Activated CD8-positive, alpha-beta memory T cell treated with anti-CD3 and anti-CD28 coated beads, Interleukin-2, amount 50 U/mL, for 48 hours (primary cell): ENCODE results near the gene MTA1.

Source experiments
- DNase-seq: peaks from one replicate; pipeline ENCODE4 v3.0.0-alpha.2; 2020

The MTA1 gene

DNA sequence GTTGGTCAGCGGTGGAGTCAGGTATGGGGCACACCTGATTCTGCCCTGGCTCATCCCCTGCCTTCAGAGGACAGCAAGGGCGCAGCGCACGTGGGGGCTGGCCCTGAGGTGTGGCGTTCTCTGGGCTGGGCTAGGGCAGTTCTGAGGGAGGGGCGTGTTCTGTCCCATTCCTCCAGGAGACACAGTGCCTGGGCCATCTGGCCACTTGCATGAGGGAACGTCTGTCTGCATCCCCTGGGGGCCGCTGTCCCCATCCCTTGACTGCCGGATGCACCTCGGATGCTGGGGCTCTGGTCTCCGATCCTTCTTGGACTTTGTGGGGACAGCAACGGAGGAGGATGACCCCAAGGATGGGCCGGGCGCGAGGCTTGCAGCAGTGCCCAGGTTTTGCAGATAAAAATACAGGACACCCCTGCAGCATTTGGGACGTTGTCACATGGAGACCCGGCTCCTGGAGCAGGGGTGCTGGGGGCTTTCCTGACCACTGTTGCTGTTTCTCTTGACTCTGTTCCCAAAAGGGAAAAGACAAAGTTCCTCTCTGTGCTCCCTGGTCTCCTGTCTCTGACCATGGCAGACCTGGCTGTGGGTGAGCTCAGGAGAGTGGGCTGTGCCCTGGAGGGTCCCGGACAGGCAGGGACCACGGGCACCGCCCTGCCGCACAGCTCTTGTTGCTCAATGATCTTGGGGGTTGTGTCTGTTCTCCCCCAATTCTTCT, 6.9 kb downstream of the MTA1 start:
- DNase-seq = no peak

DNA sequence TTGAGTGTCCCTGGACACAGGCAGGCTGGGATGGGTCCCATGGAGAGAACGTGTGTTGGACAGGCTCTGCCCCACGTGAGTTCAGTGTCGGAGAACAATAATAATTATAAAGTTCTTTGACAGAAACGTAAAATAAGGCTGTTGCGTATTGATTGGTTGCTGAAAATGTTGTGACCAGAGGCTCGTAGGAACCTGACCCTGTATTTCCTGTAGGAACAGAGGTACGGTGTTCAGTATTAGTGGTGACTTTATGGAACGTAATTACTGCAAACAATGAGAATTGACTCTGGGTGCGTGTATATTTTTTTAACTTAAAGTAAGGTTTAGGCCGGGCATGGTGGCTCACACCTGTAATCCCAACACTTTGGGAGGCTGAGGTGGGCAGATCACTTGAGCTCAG, 7.8 kb downstream of the MTA1 start:
- DNase-seq = no peak

- no peak for DNase-seq
Observed at GRCh38 chr14:105427936-105428485, 8.4 kb downstream of the MTA1 start.

DNA sequence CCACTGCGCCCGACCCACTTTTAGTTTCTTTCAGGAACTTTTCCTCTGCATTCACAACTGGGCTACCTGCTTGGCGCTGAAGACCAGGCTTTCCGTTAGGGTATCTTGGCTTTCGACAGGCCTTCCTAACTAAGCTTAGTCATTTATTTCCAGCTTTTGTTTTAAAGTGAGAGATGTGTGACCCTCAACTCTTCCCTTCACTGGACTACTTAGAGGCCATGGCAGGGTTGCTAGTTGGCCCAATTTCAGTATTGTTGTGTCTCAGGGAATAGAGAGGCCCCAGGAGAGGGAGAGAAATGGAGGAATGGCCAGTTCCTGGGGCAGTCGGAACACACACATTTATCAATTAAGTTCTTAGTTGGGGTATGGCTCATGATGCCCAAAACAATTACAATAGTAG, 10.4 kb downstream of the MTA1 start:
- DNase-seq = no peak

DNA sequence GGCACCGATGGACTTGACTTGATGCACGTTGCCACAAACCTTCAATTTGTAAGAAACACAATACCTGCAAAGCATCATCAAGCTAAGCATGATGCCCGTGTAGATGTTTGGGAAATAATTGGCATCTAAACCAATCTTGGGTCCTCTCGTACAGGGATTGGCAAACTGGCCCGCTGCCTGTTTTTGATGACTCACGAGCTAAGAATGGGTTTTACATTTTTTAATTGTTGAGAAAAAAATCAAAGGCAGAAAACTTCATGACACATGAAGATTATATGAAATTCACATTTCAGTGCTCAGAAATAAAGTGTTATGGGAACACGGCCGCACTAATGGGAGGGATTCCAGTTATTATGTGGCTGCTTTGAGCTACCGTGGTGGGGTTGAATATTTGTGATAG, 10.9 kb downstream of the MTA1 start:
- no peak for DNase-seq

DNA sequence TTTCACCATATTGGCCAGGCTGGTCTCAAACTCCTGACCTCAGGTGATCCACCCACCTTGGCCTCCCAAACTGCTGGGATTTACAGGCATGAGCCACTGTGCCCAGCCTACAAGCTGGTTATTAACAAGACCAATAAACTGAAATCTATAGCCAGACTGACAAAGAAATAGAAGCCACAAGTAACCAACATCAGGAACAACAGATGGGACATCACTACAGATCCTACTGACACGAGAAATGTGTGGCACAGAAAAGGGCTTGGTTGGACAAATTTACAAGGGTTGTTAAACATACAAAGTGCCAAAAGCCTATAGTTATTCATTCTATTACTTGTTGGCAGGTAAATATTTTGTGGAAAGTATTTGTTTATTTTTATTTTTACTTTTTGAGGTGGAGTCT, 11.6 kb downstream of the MTA1 start:
- no peak for DNase-seq

DNA sequence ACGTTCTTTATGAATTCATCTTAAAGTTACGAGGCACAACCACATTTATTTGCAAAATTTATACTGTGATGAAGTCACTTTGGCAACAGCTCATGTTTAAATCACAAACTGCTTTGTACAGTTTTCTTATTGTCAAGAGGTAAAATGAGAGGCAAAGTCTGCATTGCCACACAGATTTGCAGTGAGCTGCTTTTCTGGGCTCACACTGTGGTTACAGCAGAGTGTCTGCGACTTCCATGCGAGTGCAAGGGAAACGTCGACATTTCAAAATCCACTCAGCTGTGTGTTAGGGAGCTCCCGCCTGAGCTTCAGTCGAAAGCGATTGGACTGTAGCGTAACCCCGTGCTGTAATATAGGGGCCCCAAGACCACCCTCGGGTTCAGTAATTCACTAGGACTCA, 13.0 kb downstream of the MTA1 start:
- no peak for DNase-seq

- no peak for DNase-seq
Observed at GRCh38 chr14:105433161-105433605, 13.6 kb downstream of the MTA1 start.

DNA sequence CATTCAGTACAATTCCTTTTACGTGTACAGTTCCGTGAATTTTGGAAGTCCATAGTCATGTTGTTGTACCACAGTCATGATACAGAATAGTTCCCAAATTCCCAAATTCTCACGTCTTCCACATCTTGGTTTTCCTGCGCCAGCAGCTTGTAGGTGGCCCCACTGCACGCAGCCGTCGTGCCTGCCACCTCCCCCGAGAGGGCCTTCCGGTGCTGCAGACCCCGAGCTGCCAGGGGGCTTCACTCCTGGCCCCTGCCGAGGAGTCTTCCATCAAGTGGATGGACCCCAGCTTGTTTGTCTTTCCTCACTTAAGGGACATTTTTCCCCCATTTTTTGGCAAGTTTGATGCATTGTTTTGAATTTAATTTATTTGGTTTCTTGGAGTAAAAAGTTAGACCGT, 16.8 kb downstream of the MTA1 start:
- DNase-seq = no peak

DNA sequence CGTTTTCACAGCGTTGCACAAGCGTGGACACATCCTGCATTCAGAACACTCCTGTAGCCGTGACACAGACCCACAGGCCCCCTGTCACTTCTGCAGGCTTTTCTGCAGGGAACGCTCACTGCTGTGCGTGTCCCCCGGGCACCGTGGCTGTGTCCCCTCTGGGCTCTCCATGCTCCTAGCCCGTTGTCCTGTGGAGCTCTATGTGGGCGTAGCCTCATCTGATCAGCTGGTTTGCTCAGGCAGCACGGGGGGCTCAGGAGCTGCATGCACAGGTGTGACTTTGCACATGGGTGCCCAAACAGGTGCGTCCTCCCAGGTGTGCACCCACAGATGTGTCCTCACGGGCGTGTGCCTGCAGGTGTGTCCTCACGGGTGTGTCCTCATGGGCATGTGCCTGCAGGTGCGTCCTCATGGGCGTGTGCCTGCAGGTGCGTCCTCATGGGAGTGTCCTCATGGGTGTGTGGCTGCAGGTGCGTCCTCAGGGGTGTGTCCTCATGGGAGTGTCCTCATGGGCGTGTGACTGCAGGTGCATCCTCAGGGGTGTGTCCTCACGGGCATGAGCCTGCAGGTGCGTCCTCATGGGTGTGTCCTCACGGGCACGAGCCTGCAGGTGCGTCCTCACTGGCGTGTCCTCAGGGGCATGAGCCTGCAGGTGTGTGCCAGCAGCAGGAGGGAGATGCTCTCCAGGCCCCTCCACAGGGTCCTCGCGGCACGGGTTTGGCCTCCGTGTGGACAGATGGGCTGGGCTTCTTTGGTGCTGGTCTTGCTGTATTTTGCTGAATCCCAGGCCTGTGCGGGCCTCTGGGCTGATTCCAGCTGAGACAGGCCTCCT, 17.5 kb downstream of the MTA1 start:
- no peak for DNase-seq

DNA sequence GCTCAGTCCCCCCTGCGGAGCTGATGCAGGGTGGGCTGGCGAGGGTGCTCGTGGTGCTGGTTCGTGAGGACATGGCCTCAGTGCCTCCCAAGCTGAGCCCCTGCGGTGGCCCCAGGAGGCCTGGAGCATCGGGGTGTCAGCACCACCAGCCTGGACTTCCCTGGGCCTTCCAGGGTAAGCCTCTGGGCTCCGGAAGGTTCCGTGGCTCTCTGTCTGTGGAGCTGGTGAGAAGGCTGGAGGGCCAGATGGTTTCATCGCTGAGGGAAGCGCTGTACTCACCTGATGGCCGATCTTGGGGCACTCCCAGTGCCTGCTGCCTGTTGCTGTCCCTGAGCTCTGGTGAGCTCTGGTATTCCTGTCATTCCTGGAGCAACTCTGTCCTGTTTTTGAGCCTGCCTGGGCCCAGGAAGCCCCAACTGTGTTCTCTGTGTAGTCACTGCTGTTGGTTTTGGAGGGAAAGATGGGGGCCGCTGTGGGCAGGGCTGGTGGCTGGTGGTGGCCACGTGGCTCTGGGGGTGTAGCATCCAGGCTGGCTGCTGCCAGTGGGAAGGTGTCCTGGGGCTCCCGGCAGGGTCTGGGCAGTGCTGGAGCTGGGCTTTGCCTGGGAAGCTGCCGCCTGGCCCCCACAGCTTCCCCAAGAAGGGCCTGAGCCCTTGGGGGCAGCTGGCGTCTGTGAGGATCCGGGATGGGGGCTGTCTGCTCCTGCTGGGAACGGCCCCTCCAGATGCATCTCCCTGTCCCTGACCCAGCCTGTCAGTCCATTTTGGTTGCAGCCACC, 18.3 kb downstream of the MTA1 start:
- DNase-seq = no peak

DNA sequence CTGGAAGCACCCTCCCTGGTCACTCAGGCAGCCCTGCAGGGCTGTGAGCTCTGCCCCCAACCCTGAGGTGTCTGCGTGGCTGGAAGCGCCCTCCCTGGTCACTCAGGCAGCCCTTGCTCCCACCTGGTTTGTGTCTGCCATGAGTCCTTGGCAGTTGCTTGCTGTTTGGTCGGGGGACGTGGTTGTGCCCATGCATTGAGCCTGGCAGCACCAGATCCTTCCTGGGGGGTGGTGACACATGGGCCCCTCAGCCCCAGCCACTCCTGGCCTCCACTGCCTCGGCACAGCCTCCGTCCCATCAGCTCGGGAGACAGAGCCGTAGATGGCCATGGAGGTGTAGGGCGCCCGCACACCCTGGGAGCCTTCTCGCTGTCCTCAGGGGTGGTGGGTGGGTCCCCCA, 19.6 kb downstream of the MTA1 start:
- DNase-seq = no peak

- DNase-seq = no peak
Observed at GRCh38 chr14:105439710-105440553, 20.3 kb downstream of the MTA1 start.

- no peak for DNase-seq
Observed at GRCh38 chr14:105440554-105440900, 20.9 kb downstream of the MTA1 start.

DNA sequence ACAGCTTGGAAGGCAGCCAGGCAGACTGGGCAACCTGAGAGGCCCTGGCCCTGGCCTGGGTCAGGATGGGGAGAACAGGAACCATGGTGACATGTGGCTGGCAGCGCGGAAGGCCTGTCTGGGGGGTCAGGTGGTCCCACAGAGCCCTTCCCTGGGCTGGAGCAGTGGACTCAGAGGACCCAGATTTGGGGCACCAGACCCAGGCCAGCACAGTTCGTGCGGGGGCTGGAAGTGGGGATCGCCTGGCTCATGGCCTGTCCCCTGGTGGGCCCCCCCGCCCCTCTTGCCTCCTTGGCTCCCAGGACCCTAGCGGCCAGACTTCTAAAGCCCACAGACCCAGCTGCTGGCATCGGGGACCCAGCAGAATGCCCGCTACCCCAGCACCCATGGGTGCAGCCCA, 21.4 kb downstream of the MTA1 start:
- no peak for DNase-seq

- DNase-seq = no peak
Observed at GRCh38 chr14:105442125-105442524, 22.5 kb downstream of the MTA1 start.

GRCh38 chr14:105442834-105443233, 23.2 kb downstream of the MTA1 start:
- no peak for DNase-seq

- no peak for DNase-seq
Observed at GRCh38 chr14:105444859-105445258, 25.2 kb downstream of the MTA1 start.

DNA sequence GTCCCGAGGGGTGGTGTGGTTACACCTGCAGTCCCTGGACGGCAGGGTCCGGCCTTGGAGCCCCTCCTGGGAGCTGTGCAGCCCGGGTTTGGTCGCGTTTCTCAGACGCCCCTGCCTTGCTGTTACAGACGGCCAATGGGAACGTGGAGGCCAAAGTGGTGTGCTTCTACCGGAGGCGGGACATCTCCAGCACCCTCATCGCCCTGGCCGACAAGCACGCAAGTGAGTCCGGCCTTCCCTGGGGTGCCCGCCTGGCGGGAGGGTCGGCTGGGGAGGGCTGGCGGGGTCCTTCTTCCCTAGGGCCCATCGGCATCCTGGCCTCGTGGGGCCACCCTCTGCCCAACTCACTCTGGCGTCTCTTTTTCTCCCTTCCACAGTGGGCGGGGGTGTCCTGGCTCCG, 25.7 kb downstream of the MTA1 start:
- DNase-seq = no peak

GRCh38 chr14:105445901-105446845, 26.5 kb downstream of the MTA1 start:
- DNase-seq = no peak

GRCh38 chr14:105446971-105447370, 27.3 kb downstream of the MTA1 start:
- DNase-seq = no peak
